ENCODE data around the gene CNTN5.
"Not testable (repeated sequence)": the region's sequence is repeated elsewhere in the genome, so short reads cannot be mapped to it uniquely, and the experiment has no call there.

The CNTN5 gene

DNA sequence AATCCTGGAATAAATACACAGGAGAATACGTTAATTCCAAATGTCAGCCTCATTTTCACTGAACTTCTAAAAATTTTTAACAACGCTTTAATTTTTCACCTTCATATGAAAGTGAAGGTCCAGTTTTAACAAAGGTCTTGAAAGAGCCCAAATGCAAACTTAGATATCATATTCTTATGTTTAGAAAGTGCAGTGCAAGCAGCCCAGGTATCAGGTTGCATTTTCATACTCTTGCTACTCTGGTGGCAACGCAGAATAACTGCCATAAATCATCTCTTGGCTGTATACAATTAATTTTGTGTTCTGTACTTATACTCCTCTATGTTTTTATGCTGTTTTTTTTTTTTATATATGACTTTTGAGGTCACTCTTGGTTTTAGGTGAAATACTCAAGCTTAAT lies 1169.6 kb downstream of the CNTN5 start:
- DNase-seq (ENCODE audit: low spot score) = no peak

DNA sequence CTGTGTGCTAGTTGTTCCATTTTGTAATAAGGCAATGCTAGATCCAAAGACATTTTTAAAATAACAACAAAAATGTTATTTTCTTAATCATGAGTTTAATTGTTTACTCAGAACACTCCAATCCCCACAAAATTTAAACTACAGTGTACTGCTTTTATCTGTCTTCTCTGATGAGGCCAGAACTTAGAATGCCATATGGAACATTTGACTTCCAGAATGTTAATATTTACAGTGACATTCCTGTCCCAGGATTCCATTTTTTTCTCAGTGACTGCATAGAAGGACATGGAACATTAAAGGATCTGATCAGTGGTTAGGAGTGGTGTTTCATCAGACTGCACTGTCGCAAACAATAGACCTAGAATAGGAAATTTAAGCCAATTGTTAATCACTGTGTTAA lies 1171.4 kb downstream of the CNTN5 start:
- no peak for DNase-seq (ENCODE audit: low spot score)

DNA sequence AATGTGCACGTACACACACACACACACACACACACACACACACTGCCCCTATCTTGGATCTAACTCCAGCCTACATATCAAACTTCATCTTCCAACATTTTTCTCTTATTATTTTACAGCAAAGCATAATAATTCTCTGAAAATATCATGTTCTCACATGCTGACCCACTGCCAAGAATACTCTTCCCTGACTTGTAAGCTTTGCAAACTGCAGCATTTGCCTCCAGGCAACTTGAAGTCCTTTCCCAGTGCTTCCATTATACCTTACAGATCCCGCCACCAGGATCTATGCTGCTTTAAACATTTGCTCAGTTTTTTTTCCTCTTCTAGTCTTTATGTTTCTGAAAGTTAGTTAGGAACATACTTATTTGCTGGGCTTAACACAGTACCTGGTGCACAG lies 1183.0 kb downstream of the CNTN5 start:
- DNase-seq (ENCODE audit: low spot score) = no peak

DNA sequence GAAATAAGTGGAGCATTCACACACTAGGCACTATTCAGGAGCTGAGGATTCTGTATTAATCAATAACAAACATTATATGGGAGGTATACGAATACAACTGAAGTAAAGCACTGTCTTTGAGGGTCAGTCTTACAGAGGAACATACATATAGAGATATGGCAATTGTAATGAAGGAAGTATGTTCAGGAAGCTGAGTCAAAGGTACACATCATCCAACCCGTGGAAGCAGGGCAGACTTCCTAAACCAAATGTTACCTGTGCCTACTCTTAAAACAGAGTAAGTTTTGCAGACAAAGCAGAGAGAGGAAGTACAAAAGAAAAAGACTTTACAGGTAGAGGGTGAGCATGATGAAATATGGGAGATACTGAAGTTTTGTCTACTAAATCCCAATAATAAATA lies 1185.2 kb downstream of the CNTN5 start:
- no peak for DNase-seq (ENCODE audit: low spot score)

DNA sequence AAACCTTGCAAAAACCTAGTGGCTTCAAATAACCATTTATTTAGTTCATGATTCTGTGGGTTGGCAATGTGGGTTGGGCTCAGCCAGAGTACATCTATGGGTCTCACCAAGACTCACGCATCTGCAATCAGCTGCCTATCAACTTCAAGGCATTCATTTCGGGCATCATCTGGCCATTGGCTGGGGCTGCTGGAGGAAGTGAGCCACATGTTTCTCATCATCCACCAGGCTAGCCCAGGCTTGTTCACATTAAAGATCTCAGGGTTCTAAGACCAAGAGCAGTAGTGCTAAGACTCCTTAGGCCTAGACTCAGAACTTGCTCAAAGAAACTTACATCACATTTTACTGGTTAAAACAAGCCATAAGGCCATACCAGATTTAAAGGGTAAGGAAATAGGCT lies 1187.5 kb downstream of the CNTN5 start:
- DNase-seq (ENCODE audit: low spot score) = no peak

DNA sequence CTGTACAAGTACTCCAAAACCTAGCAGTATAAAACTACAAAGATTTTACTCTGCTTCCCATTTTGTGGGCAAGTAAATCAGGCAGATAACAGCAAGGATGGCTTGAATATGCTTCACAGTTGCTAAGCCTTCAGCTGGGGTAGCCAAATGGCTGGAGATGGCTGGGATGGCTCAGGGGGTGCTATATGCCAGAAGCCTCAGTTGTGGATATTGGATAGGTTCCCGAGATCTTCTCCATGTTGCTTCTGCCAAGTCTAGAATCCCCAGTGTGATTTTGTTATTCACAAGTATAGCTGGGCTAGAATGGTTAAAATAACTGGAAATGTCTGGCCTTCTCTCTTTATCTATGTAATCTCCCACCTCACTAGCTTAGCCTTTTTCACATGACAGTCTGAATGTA lies 1194.0 kb downstream of the CNTN5 start:
- no peak for DNase-seq (ENCODE audit: low spot score)

DNA sequence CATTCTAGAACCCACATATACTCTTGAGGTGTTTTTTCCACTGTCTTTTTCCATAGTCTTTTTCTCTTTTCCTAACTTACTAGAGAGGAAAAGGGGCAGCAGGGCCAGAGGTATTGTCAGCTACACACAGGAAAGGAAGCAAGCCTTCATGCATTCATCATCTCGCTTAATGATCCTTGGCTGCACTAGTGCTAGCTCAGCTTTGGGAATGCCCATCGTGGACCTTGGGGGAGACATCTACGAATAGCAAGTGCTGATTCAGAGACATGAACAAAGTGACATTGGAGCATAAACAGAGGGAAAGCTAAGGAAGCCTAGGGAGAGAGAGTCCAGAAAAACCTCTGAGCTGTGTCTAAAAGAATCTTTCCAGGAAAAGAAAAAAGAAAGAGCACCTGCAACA lies 1200.1 kb downstream of the CNTN5 start:
- DNase-seq (ENCODE audit: low spot score) = no peak

DNA sequence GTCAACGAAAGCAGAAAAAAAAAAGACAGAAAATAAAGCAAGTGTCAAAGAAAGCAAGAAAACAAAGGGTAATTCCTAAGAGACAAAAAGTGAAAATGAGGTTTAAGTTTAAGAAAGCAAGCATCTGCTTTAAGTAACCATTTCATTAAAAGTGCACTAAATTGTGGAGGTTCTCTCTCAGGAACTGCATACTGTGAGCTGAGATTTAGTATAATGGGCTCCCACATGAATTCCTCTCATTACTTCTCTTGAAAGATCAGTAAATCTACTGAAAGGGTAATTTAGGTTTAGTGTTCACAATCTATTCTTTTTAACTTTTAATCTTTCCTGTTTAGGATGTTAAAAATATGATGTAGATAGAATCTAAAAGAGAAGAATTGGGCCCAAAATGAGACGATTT lies 1201.0 kb downstream of the CNTN5 start:
- no peak for DNase-seq (ENCODE audit: low spot score)

DNA sequence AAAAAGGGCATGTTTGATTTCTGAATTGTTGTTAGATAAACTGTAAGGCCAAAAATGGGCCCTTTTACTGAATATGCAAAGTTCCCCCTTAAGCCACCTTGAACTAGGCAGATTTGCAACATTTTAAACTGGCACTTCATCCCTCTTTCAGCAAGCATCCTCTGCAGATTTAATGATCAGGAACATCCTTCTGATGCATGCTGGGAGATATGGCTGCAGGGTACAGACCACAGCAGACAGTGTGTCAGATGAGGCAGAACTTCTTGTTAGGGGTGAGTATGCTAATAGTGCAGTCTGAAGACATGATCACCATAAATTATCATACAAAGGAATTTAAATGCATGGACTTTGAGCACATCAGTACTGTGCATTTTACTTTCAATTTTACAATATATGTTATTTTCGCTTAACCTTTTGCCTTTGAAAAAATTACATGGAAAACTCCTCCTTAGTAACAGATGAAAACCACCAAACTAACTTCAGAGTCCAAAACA lies 1203.8 kb downstream of the CNTN5 start:
- DNase-seq (ENCODE audit: low spot score) = no peak

DNA sequence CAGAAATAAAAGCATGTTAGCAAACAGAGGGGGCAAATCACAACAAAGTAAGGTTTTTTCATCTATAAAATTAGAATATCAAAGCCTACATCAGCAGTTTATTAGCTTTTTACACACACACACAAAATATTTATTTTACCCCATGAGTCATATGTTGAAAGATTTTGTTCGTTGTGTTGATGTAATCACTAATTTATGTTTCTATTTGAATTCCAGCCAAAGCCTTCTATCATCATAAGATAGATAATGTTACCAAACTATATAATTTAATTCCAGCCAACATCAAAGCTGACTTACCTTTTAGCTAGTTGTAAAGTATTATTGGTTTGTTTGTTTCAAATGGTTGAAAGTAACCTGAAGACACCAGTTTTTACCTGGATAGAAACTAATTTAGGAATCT lies 1208.3 kb downstream of the CNTN5 start:
- no peak for DNase-seq (ENCODE audit: low spot score)

DNA sequence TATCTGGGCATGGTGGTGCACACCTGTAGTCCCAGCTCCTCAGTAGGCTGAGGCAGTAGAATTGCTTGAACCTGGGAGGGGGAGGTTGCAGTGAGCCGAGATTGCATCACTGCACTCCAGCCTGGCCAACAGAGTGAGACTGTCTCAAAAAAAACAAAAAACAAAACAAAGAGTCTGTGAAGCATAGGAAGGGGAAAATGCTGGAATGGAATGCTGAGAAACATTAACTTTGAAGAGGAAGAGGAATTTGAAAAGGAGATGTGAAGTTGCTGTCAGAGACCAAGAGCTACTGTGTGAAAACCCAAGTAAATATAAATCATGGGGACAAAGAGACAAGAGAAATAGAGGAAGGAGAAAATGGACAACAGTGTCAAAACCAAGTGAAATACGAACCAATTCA lies 1211.3 kb downstream of the CNTN5 start:
- DNase-seq (ENCODE audit: low spot score) = no peak

DNA sequence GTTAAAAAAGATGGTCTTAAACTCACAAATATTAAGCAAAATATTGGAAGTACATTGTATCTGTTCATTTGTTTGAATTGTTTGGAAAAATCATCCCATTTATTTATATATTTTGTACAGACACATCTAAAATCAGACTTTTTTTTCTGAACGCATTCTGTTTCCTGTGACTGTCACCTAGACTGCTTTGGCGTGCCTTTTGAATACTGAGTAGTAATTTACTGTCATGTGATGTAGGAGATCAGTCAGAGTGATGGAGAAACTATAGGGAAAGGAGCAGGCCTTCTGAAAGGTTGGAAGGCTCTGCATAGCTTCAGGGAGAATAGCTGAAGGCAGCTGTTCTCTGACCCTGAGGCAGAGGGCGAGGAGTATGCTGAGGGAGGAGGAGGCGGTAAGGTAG lies 1214.3 kb downstream of the CNTN5 start:
- DNase-seq (ENCODE audit: low spot score) = no peak

DNA sequence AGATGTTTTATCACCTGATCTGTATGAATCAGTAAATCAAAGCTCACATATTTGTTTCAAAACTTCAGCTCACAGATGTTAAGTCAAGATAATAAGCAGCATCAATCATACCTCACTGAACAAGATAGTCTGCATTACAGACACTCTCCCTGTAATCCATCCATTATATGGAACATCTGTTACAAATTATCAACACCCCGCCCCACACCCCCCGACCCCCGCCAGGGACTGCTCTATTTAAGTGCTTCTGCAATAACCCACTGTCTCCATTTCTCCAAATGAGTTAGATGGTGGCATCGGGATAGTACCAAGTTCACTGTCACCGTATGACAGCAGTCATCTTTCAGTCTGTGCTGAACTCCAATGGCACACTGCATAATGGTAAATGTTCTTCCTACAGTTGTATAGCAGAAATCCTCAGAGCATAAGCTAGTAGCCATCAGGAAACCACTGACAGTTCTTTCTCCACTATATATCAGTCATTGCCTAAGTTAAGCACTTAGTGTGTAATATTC lies 1219.3 kb downstream of the CNTN5 start:
- peak; percentile 83 for DNase-seq (ENCODE audit: low spot score)

DNA sequence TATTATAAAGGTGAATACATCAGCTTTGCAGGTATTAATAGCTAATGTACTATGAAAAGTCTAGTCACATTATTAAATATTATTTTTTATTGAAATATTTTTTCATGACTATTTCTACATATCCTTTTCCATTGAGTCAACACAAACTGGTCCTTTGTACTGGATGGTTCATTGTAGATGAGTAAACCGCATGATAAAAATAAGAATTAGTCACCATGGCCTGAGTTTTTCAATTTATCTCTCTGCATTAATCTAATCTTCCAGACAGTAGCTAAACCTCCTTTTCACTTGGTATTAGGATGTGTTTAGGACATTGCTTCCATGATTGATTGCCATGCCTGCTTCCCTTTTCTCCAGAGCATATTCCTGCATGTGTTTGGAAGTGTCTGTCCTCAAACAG lies 1227.0 kb downstream of the CNTN5 start:
- no peak for DNase-seq (ENCODE audit: low spot score)

DNA sequence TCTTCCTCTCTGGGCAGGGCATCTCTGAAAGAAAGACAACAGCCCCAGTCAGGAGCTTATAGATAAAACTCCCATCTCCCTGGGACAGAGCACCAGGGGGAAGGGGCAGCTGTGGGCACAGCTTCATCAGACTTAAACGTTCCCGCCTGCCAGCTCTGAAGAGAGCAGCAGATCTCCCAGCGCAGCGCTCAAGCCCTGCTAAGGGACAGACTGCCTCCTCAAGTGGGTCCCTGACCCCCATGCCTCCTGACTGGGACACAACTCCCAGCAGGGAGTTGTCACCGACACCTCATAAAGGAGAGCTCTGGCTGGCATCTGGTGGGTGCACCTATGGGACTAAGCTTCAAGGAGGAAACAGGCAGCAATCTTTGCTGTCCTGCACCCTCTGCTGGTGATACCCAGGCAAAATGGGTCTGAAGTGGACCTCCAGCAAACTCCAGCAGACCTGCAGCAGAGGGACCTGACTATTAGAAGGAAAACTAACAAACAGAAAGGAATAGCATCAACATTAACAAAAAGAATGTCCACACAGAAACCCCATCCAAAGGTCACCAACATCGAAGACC lies 1236.6 kb downstream of the CNTN5 start:
- DNase-seq (ENCODE audit: low spot score) = not testable (repeated sequence)

DNA sequence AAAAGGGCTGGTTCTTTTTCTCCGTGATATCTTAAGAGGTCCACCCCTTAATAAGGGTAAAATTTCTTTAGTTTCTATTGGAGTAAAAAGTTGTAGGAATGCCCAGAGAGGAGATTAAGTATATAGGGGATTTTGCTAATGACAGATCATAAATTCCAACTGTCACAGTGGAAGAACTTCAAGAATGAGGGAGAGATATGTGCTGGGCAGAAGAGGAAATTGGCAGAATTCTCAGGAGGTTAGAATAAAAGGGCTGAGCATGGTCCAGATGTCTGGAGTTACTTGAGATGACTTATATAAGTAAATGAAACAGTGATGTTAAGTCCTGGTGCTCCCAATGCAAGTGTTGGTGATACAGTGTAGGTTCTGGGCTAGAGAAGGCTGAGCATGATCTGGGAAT lies 1248.8 kb downstream of the CNTN5 start:
- DNase-seq (ENCODE audit: low spot score) = no peak

DNA sequence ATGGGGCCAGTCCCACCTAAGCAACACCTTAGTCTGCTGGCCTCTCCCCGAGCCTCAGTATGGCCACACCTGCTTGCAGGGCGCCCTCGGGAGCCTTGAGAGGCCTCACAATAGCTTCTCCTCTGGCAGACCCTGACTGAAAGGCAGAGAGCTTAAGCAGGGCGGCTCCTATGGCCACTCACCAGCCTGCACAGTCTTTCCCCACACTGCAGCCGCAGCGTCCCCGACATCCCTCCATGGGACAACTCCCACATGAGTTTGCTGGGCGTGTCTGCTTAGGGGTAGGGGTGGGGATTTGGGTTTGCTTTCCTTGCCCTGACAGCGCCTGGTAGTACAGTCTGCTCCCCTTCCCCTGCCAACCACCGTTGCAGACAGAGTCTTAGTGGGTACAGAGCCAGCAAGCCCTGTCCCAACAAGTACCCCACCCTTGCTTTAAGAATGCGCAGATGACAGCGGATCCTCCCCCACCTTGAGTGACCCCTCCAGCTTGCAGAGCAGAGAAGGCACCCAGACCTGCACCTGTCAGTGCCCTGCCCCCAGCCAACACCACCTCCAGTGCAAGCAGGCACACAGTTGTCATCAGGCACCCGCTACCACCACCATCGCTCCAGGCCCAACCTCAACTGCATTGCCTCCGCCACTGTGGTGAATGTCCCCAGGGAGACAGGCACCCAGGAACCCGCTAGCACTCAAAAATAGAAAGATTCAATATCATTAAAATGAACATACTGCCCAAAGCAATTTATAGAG lies 1252.5 kb downstream of the CNTN5 start:
- no peak for DNase-seq (ENCODE audit: low spot score)

DNA sequence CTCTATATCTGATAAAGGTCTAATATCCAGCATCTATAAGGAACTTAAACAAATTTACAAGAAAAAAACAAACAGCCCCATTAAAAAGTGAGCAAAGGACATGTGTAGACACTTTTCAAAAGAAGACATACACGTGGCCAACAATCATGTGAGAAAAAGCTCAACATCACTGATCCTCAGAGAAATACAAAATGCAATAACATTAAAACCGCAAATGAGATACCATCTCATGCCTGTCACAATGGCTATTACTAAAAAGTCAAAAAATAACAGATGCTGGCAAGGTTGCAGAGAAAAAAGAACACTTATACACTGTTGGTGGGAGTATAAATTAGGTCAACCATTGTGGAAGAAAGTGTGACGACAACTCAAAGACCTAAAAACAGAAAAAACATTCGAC lies 1253.7 kb downstream of the CNTN5 start:
- peak; percentile 78 for DNase-seq (ENCODE audit: low spot score)

DNA sequence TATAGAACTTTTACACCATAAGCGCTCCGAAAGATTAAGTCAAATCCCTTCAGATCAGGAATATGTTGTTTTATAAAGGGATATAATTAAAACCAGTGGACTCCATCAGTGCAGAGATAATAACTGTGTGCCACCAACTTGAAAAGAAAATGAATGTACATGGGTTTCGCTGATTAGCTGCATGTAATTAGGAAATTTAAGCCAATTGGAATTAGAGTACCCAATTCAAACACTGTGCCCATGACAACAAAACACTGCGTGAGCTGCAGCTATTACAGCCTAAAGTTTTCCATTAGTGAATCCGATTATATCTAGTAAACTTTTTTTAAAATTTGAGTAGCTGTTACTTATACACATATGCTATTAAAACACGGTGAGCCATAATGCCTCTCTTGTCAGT lies 1274.0 kb downstream of the CNTN5 start:
- DNase-seq (ENCODE audit: low spot score) = no peak

DNA sequence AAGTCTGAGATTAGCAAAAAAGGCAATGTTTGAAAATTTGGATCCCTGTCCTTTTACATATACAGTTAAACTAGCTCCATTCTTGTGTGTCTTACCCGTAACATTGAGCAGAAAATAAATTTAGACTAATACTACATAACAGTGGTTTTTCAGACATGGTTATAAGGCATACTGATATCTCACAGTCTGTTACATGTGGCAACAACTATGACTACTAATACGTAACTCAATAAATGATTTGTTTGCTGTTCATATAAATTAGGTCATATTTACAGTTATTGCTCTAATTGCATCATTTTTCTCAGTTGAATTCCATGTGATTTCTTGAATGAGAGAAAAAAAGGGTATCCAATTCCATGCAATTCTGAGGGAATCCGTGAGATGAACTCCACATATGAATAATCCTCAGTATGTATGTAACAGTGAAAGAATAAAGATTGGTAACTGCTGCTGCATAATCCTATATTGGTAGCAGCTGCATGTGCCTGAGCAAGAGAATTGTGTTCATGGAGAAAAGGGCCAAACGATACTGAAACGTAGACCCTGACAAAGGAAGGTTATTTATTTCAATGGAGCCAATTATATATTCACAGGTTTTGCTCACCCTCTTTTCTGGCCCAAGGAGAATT lies 1275.4 kb downstream of the CNTN5 start:
- no peak for DNase-seq (ENCODE audit: low spot score)

DNA sequence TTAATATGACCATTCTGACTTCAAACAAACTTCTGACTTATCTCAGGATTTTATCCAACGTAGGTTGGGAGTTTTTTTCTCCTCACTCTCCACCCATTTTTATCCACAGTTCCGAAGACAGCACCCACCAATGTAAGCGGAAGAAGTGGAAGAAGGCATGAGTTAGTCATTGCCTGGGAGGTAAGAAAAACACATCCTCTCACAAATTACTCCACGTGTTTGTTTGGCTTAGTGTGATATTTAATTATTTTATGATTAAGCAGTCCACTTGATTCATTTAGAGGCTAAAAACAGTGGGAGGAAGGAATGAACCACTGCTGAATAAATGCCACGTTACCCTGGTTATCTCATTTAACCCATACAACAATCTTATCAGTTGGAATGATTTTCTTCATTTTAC lies 1276.8 kb downstream of the CNTN5 start:
- no peak for DNase-seq (ENCODE audit: low spot score)

DNA sequence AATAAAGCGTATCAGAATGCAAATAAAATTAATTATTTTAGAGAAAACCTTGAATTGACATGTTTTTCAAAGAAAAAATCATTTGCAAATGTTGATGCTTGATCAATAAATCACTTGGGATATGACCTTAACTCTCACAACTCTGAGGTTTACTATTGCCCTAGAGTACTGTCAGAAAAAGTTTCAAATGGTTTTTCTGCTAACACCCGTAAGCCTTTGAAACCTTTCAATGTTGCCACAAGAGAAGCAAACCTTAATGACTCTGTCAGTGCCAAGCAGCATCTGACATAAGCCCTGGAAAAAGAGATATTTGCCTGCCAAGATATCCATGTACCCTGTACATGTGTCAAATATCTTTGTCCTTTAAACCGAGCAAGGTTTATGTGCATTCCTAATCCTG lies 1282.1 kb downstream of the CNTN5 start:
- DNase-seq (ENCODE audit: low spot score) = no peak

DNA sequence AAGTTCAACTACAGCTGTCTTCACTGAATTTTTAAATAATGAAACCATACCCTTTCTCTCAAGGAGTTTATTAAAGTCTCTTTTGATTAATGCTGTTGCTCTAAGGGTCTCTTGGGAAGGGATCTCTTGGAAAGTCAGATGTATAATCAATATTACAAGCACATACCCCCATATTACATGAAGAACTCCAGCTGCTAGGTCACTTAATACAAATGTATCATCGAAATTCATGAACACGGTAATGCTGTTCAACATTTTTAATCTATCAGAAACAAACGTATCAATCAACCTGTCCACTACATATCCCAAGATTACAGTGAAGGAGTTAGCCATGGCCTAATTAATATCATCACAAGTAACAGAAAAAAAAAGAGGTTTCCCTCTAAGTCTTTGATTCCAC lies 1283.1 kb downstream of the CNTN5 start:
- DNase-seq (ENCODE audit: low spot score) = no peak
